HG03135 (cell line): ENCODE results near the gene TCEANC2.

Source experiments
- ATAC-seq: cut with Tn5 transposase; IDR thresholded peaks from one replicate; pipeline ENCODE4 v1.9.1; 2021; ENCODE audit warnings: mild to moderate bottlenecking, moderate library complexity; ENCODE audit not compliant: unreplicated experiment

Gene TCEANC2

DNA sequence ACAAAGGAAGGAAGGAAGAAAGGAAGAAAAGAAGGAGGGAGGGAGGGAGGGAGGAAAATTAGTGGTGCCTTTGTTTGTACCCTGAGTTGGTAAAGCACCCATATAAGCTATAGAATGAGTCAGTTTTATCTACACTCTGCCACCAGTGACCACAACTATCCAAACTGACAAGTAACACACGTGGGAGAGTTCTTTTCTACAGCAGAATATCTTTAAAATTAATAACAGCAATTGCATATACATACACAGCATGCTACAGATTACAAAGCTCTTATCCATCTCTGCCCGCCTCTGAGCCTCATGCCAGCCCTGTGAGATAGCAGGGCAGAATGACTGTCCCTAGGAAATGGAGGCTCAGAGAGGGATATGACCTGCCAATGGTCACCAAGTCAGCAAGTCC, 79.1 kb downstream of the TCEANC2 start:
- no peak for ATAC-seq

DNA sequence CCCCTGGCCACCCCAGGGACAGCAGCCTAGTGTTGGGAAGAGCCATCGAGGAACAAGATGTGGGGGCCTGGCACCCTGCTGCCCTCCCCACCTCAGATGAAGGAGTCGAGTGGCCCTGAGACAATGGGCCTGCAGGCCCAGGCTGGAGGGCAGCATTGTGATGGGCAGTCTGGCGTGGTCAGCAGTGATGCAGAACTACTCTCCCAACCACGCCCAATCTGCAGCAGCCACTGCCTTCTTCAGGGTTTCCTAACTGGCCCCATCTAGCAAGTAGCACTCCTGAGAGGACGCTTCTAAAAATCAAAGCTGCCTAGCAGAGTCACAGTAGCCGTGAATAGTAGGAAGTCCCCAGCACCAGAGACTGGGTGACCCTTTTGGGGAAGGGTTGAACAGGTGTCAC, 80.9 kb downstream of the TCEANC2 start:
- ATAC-seq = no peak

DNA sequence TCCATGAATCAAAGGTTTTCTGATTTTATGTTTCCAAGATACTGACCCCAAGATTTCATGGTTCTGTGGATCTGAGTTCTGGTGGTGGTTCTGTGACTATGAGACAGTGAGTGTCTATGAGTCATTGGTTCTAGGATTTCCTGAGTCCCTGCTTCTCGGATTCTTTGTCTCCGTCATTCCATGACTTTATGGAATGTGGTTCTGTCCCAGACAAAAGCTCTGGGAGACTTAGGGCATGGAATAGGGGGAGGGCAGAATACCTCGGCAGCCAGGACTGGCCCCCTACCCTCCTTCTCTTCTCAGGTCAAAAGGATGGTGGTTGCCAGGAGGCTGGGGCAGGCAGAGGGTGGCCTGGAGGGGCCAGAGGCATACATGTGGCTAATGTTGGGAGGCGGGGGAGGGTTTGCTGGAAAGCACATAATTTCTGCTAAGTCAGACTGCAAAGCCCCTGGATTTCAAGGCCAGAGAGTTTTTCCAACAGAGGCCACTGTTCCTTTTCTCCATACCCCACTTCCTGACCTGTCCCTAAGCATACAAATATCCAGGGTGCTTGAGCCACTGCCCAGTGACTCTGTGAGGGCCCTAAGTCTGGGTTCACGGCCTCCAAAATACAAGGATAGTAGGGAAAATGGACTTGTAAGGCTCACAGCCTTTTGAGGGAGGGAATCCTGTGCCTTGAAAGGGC, 82.2 kb downstream of the TCEANC2 start:
- ATAC-seq = no peak

GRCh38 chr1:54136269-54136896, 83.0 kb downstream of the TCEANC2 start:
- ATAC-seq = no peak

DNA sequence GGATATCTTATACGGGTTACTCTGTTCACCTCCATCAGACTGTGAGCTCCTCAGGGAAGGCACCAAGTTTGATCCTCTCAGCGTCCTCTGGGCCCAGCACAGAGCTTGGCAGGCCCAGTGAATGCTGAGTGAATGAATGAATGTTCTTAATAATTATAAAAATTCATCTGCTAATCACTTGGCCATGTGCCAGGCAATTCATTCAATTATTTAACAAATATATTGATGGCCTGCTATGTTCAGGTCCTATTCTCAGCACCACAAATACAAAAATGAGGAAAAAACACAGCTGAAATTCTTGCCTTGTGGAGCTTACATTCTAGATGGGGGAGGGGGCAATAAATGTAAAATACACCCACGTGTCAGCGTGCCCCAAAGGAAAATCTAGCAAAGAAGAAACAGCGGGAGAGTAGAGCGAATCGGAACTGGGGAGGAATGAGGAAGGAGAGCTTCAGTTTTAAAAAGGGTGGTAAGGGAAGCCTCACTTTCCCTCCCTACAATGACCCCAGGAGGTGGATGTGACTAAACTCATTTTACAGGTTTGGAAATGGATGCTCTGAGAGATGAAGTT, 83.6 kb downstream of the TCEANC2 start:
- no peak for ATAC-seq

DNA sequence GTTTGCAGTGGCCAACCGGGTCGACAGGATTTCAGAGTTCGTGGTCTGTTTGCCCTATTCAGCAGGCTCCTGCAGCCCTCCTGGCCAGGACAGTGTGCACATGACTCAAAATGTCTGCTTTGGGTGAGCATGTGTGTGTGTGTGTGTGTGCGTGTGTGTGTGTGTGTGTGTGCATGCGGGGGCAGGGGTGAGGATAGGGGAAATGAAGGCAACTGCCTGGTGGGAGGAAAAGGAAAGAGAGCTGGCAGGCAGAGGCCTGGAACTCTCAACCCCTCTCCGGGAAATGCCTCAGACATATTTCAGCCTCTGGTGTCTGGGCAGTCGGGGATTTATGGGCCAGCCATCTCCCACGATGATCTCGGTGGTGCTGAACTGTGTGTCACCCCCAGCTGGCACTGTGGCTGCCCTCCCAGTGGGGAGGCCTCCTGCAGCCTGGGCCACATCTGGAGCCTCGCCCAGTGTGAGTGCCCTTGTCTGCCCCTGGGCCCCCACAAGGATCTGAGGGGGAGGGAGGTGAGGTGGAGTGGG, 84.2 kb downstream of the TCEANC2 start:
- ATAC-seq = no peak

GRCh38 chr1:54138994-54139393, 85.6 kb downstream of the TCEANC2 start:
- ATAC-seq = no peak

DNA sequence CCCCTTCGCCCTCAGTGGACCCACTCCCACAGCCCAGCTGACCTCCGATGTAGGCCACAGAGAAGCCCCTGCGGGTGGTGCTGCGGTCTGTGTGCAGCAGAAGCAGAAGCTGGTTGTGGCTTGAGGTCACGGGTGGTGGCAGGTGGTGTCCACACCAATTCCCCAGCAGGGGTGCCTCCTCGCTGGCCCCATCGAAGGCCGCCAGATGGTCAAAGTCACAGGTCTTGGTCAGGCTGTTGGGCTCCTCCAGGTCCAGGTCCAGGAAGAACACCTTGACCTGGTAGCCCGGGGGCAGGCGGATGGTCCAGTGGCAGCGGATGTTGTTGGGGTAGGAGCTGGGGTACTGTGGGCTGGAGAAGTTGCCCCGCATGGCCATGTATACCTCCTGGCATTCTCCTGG, 86.3 kb downstream of the TCEANC2 start:
- no peak for ATAC-seq

DNA sequence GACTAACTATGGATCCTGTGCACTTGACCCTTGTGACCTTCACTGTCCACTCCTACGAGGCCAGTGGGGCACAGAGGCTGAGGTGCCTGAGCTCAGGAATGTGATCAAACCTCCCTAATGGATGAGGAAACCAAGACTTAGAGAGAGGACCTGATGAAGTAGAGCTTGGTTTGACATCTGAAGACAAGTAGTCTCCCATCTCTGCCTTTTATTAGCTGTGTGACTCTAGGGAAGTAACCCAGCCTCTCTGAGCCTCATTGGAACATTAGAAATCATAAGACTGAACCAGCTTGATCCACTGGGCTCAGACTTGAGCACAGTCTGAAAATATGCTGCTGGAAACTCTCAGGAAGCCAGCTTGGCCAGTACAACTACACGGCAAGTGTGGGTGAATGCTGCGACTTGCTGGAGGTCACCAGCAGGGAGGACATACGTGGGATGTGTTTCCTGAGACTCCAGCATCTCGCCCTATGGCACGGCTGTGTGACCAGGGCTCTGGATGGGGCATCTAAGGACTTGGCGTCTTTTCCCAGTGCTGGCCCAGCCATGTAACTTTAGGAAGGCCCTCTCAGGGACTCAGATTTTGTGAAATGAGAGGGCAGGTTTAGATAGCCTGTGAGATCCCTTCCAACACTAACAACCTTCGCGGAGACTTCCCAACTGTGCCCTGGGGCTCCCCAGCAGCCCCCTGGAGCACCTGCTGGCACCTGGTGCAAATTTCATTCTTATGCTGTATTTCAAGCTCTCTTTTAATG, 88.9 kb downstream of the TCEANC2 start:
- no peak for ATAC-seq

DNA sequence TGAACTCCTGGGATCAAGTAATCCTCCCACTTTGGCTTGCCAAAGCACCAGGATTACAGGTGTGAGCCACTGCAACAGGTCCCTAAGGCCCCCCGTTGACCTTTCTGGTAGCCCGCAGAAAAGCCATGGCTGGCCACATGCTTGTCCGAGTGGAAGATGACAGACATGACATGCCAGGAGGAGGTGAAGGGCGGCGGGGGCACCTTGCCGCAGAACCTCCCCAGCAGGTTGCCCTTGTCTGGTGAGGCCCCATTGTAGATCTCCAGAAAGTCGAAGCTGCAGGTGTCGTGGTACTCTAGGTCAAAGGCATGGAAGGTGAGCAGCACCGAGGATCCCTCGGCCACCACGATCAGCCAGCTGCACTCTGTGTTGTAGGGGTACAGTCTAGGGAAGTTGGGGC, 91.0 kb downstream of the TCEANC2 start:
- no peak for ATAC-seq

DNA sequence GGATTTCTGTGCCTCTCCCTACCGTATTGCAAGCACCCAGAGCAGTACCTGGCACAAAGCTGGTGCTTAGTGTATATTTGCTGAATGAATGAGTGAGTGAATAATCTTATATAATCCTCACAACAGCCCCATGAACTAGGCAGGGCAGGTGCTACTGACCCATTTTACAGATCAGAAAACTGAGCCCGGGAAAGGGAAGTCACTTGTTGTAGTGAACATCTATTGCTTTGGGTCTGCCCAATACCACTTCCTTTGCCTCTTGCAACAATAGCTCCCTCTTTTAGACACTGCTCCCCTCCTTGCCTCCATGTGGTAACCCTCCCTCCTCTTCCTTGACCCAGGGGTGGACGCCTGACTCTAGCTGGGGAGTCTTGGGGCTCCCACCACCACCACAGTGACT, 96.3 kb downstream of the TCEANC2 start:
- no peak for ATAC-seq

DNA sequence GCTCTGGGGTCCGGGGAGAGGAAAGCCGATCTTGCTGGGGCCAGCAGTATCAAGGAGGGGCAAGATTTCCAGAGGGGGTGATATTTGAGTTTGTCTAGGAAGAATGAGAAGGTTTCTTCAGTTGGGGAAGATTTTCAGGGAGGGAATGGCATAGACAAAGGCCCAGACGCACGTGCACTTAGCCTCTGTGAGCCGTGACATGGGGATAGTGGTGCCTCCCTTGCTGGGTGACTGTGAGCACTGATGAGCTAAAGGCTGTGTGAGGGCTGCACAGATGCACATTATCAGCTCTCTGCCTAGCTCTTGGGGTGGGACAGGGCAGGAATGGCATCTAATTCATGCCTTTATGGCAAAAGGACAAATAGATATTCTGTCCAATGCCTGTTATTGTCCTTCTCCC, 97.6 kb downstream of the TCEANC2 start:
- no peak for ATAC-seq

DNA sequence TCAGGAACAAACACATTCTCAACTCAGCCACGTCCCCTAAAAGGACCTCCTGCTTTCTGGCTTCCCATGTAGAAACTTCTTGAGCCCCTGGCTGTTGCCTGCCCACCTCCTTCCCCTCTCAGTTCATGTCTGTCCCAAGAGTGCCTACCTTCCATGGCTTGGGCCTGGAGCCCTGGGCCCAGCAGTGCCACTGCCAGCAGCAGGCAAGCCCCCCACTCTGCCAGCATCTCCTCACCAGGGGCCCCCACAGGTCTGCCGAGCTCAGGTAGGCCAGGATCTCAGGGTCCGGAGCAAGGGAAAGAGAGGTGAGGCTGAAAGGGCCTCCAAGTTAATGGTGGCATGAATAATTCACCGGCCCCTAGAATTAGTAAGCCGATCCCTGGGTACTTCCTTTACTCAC, 99.3 kb downstream of the TCEANC2 start, which contains the start of gene CDCP2:
Gene CDCP2 (minus strand): TSS at position 305 of the 400 bp plus-strand sequence. CDS start 78 bp downstream, at position 227.
- ATAC-seq = no peak

GRCh38 chr1:54153535-54154439, 100.4 kb downstream of the TCEANC2 start:
- ATAC-seq = no peak
